Measurements from ENCODE around the gene CXCL12.

Gene CXCL12

DNA sequence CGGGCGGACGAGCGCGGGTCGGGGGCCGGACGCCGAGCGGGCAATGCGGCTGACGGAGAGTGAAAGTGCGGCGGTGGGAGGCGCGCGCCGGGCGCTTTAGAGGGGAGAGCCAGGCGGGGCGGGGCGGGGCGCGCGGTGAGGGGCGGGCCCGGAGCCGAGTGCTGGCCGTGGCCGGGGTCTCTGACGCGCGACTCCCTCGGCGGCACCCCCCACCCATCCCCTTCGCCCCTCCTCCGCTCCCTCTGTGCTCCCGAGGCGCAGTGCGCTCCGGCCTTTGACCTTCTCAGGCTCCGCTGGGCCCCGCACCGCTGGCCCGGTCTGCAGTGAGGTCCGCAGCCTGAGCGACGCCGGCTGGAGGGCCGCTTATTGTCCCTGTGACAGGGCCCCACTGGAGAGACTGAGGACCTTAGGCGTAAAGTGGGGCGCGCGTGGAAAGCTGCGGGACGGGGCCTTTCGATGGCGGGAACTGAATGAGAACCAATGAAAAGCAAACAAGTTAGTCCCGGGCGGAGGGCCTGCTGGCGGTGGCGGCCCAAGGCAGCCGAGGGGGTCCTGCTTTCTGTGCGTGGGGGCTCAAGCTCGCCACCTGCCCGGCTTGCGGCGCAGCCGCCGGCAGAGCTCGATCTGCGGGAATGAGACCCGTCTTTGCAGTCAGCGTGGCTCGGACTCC is at the start of gene CXCL12:
Gene CXCL12, minus strand, starts transcription at position 72 of the 670 bp plus-strand sequence. CDS start 92 bp downstream, outside the sequence.
- peak; percentile 71 for DNase-seq

DNA sequence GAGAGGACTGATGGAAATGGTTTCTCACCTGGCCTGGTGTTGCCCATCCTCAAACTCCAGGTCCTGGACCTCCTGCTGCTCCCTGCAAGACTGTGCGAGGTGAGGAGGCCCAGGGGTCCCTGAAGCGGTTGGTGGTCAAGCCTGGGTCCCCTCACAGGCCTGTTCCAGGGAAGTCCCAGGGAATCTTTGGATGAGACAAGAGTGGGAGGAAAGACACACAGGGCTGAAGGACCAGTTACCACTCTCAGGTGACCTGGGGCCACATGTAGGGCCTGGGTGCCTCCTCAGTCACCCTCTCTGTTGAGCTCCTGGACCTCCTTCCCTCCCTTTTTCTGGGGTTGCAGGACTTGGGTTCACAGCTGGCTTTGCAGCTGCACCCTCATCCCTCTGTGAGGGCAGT is 42.6 kb upstream of the CXCL12 start:
- DNase-seq, result peak; percentile 6

DNA sequence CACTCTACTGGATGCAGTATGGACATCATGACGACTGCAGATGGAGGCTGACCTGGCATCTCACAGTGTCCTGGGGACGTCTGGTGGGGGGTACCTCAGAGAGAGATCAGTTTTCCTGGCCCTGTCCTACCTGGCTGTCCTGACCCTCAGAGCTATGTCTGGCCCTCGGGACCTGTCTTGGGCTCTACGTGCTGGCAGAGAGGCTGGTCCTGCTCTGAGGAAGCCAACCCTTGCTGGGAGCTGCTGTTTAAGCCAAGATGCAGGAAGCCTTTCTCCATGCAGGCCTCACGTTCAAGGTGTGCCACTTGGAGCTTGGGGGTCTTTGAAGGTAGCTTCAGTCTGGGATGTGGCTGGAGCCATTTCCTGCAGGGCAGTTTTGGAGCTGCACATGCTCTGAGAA is 42.1 kb upstream of the CXCL12 start:
- peak; percentile 13 for DNase-seq

DNA sequence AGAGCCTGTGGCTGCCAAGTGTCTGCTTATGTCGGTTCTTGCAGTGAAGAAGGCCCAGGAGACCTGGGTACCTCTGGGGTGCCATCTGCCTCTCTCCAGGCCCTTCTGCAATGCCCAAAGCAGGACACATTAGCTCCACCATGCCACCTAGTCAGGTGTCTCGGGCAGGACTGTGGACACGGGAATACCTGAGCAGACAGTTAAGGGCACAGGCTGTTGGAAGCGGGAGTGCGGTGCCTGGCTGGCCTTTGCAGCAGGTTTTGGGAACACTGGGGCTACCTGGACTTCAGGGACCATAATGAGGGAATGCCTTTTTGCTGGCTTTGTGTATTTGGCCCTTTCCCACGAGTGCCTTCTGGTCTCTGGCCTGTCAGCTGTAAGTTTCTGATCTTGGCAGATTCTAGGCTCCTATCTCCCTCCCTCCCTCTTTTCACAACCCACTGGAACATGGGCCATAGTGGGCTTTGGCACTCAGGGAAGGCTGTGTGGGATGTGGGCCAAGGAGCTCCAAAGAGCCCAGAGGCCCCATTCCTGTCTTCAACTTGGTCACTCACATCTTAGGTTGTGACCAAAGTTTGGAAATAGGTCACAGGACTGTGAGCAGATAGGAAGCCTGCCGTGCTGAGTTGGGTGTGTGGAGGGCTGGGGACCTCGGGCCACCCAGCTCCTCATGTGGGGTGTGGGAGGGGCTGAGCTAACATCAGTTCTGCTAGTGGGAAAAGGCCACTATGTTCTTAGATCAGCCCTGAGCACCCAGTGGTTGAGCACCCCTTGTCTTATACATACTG is 41.5 kb upstream of the CXCL12 start:
- peak; percentile 10 for DNase-seq

DNA sequence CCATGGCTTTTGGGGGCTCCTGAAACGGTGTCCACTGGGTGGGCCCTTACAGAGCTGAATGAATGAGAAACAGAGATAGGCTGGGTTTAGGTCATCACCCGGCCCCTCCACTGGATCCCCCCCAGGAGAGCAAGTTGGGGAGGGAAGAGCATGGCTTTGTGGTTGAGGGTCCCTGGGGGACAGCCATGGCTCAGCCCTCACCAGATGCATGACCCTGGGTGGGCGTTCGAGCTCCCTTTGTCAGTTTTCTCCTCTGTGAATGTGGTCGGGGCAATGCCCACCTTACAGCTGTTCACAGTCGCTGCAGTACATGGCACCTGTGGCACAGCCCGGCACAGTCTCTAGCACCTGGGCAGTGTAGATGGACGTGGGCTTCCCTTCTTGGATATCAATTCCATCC is 40.6 kb upstream of the CXCL12 start:
- DNase-seq, result peak; percentile 10

DNA sequence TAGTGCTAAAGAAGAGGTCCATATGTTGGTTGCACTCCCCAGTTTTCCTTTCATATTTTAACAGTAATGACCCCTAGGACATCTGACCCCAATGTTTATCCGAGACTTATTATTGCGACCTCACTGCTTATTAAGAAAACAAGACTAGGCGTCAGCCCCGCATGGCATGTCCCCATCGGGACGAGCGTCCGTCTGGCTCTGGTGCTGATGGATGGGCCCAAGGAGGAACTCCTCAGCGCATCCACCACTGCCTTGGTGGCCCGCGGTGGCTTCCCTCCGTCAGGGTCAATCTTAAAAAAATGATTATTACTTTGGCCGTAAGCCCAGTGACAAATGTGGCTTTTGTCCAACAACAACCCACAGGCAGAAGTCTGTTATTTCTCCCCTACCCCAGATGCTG is 40.1 kb upstream of the CXCL12 start:
- DNase-seq, result peak; percentile 13

DNA sequence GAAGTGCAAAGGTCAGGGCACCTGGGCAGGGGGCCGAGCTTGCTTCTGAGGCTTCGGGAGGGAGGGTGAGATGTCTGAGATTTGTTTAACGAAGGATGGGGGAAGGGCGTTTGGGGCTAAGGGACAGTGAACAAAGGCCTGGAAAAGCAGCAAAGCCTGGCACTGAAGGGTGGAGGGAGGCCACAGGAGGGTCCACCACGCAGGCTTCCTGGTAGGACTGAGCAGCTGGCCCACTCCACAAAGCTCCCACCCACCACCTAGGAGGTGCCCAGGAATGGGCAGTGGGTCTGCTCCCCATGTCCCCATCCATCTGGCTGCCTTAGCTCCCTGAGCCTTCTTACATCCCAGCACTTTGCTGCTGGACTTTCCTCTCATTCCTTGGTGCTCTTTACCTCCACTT is 39.4 kb upstream of the CXCL12 start:
- DNase-seq, result peak; percentile 10

DNA sequence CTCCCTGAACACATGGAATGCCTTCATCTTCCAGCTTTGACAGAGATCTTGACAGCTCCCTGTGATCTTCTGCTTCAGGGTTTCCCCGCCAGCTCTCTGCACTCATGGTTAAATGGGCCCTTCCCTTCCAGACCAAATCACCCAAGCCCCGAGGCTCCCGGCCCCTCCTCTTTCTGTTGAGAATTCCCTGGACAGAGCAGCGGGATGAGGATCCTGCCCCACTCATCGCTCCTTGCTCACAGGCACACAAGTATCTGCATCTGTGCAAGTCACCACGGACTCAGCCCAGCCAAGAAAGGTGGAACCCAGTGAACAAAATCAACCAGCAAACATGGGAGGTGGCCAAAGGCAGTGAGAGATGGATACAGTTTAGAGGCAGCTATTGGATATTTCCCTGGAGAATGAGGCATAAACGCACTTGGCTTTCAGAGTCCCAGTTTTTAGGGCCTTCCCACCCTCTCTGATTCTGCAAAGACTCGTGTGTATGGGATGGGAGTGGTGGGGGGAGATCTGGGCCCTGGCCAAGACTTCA is 37.7 kb upstream of the CXCL12 start:
- DNase-seq, result peak; percentile 86

DNA sequence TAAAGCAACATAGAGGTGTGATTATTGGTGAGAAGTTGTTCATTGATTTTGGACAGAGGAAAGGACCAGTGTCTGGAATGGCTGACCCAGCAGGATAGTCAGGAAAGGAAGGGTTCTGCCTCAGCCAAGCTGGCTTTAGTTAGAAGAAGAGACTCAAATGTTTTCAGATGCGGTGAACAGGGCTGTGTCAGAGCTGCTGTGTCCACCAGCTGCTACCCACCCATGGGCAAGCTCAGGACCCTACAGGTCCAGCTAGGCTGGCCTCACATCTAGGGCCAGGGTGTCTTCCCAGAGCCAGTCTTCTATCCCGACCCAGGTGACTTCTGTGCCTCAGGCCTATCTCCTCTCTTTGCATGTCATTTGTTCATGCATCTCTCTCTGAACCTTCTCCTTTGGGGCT is 37.3 kb upstream of the CXCL12 start:
- peak; percentile 11 for DNase-seq

DNA sequence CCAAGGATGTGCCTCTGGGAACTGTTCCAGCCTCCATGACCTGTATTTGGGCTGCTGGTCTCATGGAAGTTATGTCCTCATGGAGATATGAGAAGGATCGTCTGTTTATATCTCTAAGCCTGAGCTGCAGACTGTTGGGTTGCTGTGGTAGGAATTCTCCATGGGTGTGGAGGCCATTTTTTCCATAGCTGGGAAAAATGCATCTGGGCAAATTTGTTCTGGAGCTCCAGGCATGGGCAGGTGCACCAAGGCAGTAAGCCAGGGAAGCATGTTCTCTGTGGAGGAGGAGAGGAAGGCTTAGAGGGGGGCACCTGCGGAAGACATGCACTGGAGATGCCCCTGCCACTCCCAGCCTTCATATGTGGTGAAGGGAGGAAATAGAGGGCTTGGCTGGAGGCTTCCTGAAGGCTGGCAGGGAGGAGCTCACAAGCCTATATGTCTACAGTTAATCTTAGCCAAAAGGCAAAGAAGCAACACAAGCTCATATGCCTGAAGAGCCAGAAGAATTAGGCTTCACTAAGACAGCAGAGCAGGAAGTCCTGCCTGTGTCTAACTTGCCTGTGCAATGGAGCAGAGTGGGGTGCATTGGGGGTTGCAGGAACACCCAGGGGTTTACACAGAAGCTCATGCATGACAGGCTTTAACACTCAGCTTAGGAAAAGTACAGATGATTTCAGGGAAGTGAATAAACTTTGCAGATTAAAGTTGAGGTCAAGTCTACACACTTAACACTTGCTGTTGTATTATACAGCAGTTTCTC is 35.1 kb upstream of the CXCL12 start:
- DNase-seq, result peak; percentile 12

DNA sequence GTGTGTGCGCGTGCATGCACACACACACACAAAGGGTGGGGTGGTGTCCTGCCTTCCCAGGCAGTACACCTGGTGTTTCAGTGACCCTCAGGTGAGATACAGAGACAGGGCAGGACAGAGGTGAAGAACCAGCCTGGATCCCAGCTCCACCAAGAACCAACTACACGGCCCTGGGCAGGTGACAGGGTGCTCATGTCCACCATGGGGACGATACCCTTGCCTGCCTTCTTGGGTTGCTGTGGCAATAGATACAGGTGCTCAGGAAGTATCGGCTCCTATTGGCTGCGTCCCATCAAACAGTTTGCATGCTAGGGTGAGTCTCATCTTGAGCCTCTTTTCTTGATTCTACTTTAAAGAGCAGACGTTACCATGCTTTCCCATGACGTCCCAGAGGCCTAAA is 33.7 kb upstream of the CXCL12 start:
- peak; percentile 4 for DNase-seq

DNA sequence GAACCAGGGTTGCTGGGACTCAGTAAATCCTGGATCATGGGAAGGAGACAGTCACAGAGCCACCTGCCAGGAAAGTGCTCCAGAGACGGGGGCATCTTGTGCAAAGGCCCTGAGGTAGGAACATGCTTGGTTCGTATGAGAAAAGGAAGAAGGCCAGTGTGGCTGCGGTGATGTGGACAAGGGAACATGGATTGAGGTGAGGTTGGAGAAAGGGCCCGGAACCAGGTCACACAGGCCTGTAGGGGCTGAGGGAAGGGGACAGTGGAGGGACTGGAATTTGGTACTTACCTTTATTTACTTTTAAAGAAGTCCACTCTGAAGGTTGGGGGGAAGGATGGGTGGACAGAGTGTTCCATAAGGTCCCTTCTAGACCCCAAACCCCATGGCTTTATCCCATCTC is 32.9 kb upstream of the CXCL12 start:
- DNase-seq, result peak; percentile 8

DNA sequence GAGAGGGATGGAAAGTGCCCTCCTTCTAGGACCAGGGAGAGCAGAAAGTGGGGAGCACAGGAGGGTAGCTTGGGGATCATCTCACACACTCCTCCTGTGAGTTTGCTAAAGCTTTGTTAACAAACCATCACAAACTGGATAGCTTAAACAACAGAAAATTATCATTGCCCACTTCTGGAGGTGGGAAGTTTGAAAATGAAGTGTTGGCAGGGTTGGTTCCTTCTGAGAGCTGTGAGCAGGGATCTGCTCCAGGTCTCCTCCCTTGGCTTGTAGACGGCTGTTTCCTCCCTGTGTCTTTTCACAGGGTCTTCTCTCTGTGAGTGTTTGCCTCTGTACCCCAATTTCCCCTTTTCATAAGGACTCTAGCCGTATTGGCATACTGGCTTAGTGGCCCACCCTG is 32.0 kb upstream of the CXCL12 start:
- peak; percentile 34 for DNase-seq

DNA sequence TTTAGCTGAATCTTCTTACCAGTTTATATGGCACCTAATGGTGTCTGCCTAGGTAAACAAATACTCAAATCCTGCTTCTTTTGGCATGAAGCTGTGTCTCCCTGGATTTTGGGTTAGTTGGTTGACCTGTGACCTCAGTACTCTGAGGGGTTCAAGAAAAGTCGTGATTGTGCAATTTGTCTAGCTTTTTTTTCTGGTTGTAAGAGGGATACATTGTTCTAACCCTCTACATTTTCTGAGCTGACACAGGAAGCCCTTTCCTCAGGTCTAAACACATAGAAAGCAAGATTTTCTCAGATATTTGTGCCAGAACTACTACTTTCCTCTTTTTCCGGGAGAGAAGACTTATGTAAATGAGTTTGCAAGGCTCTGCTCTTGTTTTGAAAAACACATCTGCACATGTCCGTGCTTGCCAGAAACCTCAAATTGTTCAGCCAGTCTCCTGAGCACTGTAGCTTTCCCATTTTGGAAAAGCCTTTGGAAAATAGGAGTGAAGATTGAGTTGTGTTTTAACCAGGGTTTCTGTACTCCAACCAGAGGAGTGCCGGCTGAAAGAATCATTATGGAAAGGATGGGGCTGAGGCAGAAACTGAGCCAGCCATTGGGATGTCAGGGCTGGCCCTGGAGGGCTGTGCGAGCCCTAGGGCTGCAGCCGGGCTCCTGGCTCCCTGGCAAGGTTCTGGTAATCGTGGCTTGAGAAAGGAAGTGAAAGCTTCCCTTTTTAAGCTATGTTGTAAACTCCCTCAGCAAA is 31.3 kb upstream of the CXCL12 start:
- DNase-seq, result peak; percentile 81

DNA sequence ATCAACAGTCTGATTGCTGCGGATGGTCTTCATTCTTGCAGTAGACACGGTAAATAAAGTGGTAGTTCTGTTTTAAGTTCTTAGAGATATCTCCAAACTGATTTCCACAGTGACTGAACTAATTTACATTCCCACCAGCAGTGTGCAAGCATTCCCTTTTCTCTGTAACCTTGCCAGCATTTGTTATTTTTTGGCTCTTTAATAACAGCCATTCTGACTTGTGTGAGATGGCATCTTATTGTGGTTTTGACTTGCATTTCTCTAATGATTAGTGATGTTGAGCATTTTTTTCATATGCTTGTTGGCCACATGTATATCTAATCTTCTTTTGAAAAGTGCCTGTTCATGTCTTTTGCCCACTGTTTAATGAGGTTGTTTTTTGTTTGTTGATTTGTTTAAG is 30.2 kb upstream of the CXCL12 start:
- DNase-seq, result no peak

DNA sequence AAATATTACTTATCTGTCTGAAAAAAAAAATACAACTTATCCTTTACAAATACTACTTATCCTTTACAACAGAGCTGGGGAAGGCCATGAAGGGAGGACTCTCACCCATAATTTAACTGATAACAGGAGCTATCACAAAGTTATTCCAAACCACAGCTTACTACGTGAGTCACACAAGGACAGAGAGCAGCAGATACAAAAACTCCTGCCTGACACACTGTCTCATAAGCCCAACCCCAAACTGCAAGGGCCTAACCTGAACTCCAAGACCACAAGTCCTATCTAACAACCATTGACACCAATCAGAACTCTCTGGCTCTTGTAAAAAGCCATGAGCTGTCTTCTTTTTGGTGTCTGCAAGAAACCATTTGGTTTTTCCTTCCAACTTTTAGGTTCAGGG is 28.5 kb upstream of the CXCL12 start:
- DNase-seq, result no peak

DNA sequence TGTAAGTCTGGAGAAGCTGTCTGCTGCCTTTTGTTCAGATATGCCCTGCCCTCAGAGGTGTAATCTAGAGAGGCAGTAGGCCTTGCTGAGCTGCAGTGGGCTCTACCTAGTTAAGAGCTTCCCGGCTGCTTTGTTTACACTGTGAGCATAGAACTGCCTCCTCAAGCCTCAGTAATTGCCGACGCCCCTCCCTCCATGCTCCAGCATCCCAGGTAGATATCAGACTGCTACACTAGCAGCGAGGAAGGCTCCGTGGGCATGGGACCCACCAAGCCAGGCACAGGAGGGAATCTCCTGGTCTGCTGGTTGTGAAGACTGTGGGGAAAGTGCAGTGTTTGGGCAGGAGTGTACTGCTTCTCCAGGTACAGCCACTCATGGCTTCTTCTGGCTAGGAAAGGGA is 26.4 kb upstream of the CXCL12 start:
- no peak for DNase-seq

DNA sequence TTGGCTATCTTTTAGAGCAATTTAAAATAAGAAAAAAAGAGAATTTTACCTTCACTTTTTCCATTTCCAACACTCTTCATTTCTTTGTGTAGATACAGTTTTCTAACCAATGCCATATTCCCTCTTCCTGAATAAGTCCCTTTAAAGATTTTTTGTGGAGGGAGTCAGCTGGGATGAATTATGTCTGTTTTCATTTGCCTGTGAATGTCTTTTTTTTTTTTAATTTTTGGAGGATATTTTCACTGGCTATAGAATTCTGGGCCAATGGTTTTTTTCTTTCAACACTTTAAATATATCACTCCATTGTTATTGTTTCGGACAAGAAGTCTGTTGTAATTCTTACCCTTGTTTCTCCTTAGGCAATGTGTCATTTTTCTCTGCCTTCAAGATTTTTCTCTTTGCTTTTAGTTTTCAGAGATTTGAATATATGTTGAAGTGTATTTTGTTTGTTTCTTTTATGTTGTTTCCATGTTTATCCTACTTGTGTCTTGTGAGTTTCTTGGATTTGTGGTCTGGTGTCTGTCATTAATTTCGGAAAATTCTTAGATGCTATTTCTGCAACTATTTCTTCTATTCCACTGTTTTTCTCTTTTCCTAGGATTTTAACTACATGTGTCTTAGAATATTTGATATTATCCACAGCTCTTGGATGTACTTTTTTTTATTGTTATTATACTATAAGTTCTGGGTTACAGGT is 20.0 kb upstream of the CXCL12 start:
- no peak for DNase-seq

DNA sequence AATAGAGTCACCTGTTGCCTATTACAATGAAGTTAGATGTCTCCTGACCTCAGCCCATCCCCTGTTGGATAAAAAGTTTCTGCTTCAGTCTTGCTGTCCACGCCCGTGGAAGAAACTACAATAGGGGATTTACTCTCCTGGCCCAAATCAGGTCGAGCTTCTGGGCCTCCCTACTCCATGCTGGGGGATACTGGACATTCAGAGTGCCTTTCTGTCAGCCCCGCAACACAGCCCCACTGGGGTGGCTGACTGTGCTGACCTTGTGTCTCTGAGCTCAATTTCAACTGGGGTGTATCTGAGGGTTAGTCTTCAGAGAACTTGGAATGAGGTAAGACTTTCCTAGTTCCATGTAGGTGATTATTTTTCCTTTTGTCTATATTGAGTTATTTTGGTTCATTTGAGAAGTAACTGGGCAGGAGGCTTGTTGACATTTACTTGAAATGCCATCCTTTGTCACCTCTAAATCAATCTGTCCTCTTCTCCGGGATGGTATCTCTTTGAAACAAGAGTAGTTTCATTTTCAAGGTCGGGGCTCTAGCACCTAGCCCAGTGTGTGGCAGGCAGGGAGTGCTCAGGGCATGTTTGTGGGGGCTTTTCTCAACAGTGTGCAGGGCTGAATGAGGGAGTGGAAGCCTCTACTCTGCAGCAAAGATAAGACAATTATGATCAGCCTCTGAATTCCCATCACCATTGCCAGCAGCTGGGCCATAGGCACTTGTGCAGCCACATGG is 17.7 kb upstream of the CXCL12 start:
- peak; percentile 3 for DNase-seq

DNA sequence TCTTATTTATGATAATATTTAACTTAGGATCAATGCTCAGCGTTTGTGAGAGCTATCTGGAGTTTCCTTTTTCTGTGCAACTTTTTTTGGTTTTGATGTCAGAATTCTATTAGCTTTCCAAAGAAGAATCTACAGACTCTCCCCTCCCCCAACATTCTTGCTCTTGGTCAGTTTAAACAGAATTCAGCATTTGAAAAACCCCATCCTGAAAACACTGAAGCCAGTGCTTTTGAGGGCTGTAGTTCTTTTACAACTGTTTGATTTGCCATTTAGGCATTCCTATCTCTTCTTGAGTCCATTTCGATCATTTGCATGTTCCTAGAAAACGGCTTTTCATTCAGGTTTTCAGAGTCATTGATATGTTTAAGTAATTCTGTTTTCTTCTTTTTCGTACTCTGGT is 15.6 kb upstream of the CXCL12 start:
- DNase-seq, result no peak
